Measurements from ENCODE around the gene PRDM16. TPM values are rescaled to one million over a fixed set of nuclear protein-coding genes. Genes with fewer than 3 reads are reported as not detected.

The PRDM16 gene
- polyA plus RNA-seq, 2 of the 4 experiments (the other 2 are of a cell fraction), result 0.03 to 0.35 TPM

DNA sequence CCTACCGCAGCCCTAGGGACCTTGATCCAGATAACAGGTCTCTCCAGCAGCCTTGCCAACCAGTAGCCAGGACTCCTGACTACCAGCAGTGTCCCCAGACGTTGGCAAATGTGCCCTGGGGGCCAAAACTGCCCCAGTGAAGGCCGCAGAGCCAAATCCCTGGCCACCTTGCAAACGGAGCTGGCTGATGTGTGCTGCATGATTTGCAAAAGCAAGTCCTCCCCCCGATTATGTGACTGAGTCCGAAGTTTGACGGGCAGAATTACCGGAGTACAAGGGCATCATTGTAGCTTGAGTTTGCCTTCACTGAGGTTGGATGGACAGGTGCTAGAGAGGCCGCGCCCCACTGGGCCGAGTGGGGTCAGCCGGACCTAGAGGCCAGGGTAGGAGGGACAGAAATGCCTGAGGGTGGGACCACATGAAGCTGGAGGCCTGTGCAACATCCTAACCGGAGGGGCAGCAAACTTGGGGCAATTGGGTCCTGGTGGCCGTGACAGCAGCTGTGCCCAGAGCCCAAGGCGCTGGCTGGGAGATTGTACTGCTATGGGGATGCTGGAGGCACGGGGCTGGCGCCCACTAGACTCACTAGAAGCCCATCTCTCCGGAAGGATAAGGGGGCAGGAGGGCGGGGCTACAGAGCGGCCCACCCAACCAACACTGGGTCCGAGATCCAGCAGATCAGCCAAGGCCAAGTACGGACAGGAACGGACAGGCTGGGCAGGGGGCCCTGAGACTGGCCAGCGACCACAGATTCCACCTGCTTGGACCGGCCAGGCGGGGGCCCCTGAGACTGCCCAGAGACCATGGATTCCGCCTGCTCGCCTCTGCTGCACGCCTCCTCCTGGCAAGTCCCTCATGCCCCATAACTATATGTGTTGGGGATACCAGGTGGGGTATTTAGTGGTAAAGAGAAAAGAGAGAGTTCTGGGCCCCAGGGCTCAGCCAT lies 388.2 kb downstream of the PRDM16 start:
- Histone ChIP-seq H3K9me3 (no peaks in the 10 kb centered on the region), H3K4me2 (no peak overlapping the region), H3K4me3 (no peak overlapping the region), H3K27ac (no peak overlapping the region), H3K4me1 (peaks cover 12% of the 10 kb centered on the region; the same call in 1 of the 3 replicates)
- DNase-seq (ENCODE audit: low read depth in 1 of 2, low spot score in 1 of 2) (no peak), FAIRE-seq (no peak), ATAC-seq (no peak)
- ChIA-PET POLR2A (interaction anchor here (1.2 kb wide), 1 partner anchor 14 kb away, joined by 3 read pairs; no protein-coding TSS in a partner anchor), CTCF (interaction anchor here (1.1 kb wide), 1 partner anchor 15 kb away, joined by 6 read pairs; no protein-coding TSS in a partner anchor)
- 87% methylated on average over 21 of the region's 29 CpGs for WGBS (ENCODE audit: missing lambda C conversion rate)
- no peak for TF ChIP-seq TFCP2L1 (CRISPR knock-in tag; IDR thresholded peaks at IDR 0.05)
- no peak for TF ChIP-seq ESRRA (IDR thresholded peaks at IDR 0.05; ENCODE audit: borderline replicate concordance, low read length)
- no peak for TF ChIP-seq HOXA7 (CRISPR knock-in tag; IDR thresholded peaks at IDR 0.05)
- TF ChIP-seq NR3C1 (IDR thresholded peaks at IDR 0.05), result no peak
- no peak for TF ChIP-seq CHD4 (IDR thresholded peaks at IDR 0.05; ENCODE audit: borderline replicate concordance)
- no peak for TF ChIP-seq JUNB (IDR thresholded peaks at IDR 0.05)
- TF ChIP-seq, protein P1, sequence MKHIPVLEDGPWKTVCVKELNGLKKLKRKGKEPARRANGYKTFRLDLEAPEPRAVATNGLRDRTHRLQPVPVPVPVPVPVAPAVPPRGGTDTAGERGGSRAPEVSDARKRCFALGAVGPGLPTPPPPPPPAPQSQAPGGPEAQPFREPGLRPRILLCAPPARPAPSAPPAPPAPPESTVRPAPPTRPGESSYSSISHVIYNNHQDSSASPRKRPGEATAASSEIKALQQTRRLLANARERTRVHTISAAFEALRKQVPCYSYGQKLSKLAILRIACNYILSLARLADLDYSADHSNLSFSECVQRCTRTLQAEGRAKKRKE (CRISPR knock-in tag; IDR thresholded peaks at IDR 0.05; ENCODE audit: low read depth), result no peak
- TF ChIP-seq, protein P2, sequence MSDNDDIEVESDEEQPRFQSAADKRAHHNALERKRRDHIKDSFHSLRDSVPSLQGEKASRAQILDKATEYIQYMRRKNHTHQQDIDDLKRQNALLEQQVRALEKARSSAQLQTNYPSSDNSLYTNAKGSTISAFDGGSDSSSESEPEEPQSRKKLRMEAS (IDR thresholded peaks at IDR 0.05), result no peak

DNA sequence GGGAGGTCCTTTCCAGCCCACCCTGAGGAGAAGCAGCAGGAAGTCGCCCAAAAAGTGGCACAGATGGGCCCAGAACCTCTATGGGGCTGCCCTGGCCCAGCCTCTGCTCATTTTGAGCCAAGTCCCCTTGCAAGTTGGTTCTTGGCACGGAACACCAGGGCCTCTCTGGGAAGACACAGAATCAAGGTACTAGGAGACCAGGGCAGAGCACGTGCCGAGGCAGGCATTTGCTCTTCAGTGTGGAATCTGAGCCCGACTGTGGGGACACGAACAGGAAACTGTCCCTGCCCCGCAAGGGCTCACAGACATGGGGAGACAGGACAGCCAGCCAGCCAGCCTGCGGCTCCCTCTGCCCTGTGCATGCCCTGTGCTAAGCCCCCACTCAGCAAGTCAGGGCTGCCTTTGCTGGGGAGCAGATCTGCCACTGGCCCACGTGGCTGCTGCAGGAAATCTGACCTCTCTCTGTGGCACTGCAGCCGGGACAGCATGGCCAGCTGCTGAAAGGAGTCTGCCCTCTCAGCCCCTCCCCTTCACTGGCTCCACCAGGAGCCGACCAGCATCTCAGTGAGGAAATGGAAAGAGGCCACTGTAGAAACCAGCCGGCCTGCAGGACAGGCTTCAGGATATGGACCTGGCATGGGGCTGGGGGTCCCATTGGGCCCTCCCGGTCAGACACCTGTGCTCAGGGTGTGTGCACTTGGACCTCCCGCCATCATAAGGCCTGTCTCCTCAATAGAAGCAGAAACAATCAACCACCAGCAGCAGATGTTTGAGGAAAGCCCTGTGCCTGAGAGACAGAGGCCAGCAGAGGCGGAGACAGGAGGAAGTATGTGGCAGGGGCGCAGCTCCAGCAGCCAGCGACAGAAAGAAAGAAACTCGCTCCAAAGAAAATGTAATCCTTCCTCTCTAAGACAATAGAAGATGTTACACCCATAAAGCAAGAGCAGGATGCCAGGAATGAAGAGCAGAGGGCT lies 389.2 kb downstream of the PRDM16 start:
- POLR2A ChIA-PET, result no interaction called here
- no peak overlapping the region for H3K4me3 ChIP-seq
- H3K27ac ChIP-seq, result no peak overlapping the region
- no peaks in the 10 kb centered on the region for H3K9me3 ChIP-seq
- ATAC-seq (no peak), FAIRE-seq (no peak), DNase-seq (ENCODE audit: low read depth in 1 of 2, low spot score in 1 of 2) (no peak)
- H3K4me2 ChIP-seq, result no peak overlapping the region
- WGBS (ENCODE audit: missing lambda C conversion rate), result 91% methylated on average over 12 of the region's 18 CpGs
- CTCF ChIA-PET, result interaction anchor here (1.0 to 1.4 kb wide), 3 partner anchors 14 to 162 kb away, joined by 3 to 5 read pairs (median 3); no protein-coding TSS in a partner anchor
- peaks cover 12% of the 10 kb centered on the region; the same call in 1 of the 3 replicates for H3K4me1 ChIP-seq
- TF ChIP-seq, protein P3, sequence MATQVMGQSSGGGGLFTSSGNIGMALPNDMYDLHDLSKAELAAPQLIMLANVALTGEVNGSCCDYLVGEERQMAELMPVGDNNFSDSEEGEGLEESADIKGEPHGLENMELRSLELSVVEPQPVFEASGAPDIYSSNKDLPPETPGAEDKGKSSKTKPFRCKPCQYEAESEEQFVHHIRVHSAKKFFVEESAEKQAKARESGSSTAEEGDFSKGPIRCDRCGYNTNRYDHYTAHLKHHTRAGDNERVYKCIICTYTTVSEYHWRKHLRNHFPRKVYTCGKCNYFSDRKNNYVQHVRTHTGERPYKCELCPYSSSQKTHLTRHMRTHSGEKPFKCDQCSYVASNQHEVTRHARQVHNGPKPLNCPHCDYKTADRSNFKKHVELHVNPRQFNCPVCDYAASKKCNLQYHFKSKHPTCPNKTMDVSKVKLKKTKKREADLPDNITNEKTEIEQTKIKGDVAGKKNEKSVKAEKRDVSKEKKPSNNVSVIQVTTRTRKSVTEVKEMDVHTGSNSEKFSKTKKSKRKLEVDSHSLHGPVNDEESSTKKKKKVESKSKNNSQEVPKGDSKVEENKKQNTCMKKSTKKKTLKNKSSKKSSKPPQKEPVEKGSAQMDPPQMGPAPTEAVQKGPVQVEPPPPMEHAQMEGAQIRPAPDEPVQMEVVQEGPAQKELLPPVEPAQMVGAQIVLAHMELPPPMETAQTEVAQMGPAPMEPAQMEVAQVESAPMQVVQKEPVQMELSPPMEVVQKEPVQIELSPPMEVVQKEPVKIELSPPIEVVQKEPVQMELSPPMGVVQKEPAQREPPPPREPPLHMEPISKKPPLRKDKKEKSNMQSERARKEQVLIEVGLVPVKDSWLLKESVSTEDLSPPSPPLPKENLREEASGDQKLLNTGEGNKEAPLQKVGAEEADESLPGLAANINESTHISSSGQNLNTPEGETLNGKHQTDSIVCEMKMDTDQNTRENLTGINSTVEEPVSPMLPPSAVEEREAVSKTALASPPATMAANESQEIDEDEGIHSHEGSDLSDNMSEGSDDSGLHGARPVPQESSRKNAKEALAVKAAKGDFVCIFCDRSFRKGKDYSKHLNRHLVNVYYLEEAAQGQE (IDR thresholded peaks at IDR 0.05), result no peak
- TF ChIP-seq ZFP36 (IDR thresholded peaks at IDR 0.05; ENCODE audit: borderline replicate concordance, partially characterized antibody) (no peak), PHF8 (IDR thresholded peaks at IDR 0.05; ENCODE audit: borderline replicate concordance, low read depth) (no peak), GATA3 (IDR thresholded peaks at IDR 0.05; ENCODE audit: borderline replicate concordance) (no peak), NFE2L2 (conservative IDR thresholded peaks at IDR 0.05; ENCODE audit: low read length) (no peak), RFX5 (IDR thresholded peaks at IDR 0.05) (no peak), TP53 (CRISPR knock-in tag; IDR thresholded peaks at IDR 0.05) (no peak), HOXA7 (CRISPR knock-in tag; IDR thresholded peaks at IDR 0.05) (no peak), CHD2 (IDR thresholded peaks at IDR 0.05; ENCODE audit: low read length, partially characterized antibody) (no peak), RNF2 (IDR thresholded peaks at IDR 0.05; ENCODE audit: borderline replicate concordance, low read depth) (no peak), CEBPB (IDR thresholded peaks at IDR 0.05) (no peak), ZC3H11A (IDR thresholded peaks at IDR 0.05) (no peak), ESRRA (IDR thresholded peaks at IDR 0.05; ENCODE audit: borderline replicate concordance, low read length) (no peak), HOXB5 (CRISPR knock-in tag; IDR thresholded peaks at IDR 0.05) (no peak), RCOR1 (IDR thresholded peaks at IDR 0.05; ENCODE audit: low read depth, low read length) (no peak), TFCP2L1 (CRISPR knock-in tag; IDR thresholded peaks at IDR 0.05) (no peak)
- TF ChIP-seq, protein P4, sequence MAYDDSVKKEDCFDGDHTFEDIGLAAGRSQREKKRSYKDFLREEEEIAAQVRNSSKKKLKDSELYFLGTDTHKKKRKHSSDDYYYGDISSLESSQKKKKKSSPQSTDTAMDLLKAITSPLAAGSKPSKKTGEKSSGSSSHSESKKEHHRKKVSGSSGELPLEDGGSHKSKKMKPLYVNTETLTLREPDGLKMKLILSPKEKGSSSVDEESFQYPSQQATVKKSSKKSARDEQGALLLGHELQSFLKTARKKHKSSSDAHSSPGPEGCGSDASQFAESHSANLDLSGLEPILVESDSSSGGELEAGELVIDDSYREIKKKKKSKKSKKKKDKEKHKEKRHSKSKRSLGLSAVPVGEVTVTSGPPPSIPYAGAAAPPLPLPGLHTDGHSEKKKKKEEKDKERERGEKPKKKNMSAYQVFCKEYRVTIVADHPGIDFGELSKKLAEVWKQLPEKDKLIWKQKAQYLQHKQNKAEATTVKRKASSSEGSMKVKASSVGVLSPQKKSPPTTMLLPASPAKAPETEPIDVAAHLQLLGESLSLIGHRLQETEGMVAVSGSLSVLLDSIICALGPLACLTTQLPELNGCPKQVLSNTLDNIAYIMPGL (CRISPR knock-in tag; IDR thresholded peaks at IDR 0.05; ENCODE audit: borderline replicate concordance), result no peak
- TF ChIP-seq, protein P5, sequence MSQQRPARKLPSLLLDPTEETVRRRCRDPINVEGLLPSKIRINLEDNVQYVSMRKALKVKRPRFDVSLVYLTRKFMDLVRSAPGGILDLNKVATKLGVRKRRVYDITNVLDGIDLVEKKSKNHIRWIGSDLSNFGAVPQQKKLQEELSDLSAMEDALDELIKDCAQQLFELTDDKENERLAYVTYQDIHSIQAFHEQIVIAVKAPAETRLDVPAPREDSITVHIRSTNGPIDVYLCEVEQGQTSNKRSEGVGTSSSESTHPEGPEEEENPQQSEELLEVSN (IDR thresholded peaks at IDR 0.05; ENCODE audit: borderline replicate concordance, low read depth), result no peak
- TF ChIP-seq, protein P6, sequence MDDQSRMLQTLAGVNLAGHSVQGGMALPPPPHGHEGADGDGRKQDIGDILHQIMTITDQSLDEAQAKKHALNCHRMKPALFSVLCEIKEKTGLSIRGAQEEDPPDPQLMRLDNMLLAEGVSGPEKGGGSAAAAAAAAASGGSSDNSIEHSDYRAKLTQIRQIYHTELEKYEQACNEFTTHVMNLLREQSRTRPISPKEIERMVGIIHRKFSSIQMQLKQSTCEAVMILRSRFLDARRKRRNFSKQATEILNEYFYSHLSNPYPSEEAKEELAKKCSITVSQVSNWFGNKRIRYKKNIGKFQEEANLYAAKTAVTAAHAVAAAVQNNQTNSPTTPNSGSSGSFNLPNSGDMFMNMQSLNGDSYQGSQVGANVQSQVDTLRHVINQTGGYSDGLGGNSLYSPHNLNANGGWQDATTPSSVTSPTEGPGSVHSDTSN (IDR thresholded peaks at IDR 0.05), result no peak

Measured in A549 (cell line).